Activated B cell treated with CpG ODN at 0.5 μM for 24 hours (primary cell): ENCODE data around the gene URI1. TPM values are rescaled to one million over a fixed set of nuclear protein-coding genes. Genes with fewer than 3 reads are reported as not detected.

Source experiments
- ATAC-seq: fragments of 200-7000 bp; cut with Tn5 transposase; one replicate; pipeline ENCODE4 v1.10.0; 2021; ENCODE audit warnings: low read depth, mild to moderate bottlenecking, moderate library complexity
- CTCF ChIA-PET: fragments of 350-600 bp; sonication (Branson Sonifier 250); formaldehyde crosslinking; loops from one replicate; lab custom pipeline; 2021; ENCODE audit warnings: antibody characterized with exemption; lab: Charles Lee
- POLR2A ChIA-PET: fragments of 350-600 bp; sonication (Branson Sonifier 250); formaldehyde crosslinking; loops from one replicate; lab custom pipeline; 2021; ENCODE audit warnings: antibody characterized with exemption; lab: Charles Lee
- DNase-seq: peaks from one replicate; pipeline ENCODE4 v3.0.0; 2022
- H3K27ac Mint-ChIP-seq: one replicate; pipeline ENCODE4 v1.8.0; 2020; ENCODE audit warnings: mixed read lengths
- H3K27me3 Mint-ChIP-seq: one replicate; pipeline ENCODE4 v1.8.0; 2021; ENCODE audit warnings: mixed read lengths
- H3K36me3 Mint-ChIP-seq: one replicate; pipeline ENCODE4 v1.8.0; 2021; ENCODE audit warnings: low read depth, mixed read lengths
- H3K4me1 Mint-ChIP-seq: one replicate; pipeline ENCODE4 v1.8.0; 2021; ENCODE audit warnings: mixed read lengths
- H3K4me3 Mint-ChIP-seq: one replicate; pipeline ENCODE4 v1.8.0; 2020; ENCODE audit warnings: mild to moderate bottlenecking, mixed read lengths
- H3K9me3 Mint-ChIP-seq: one replicate; pipeline ENCODE4 v1.8.0; 2020; ENCODE audit warnings: mixed read lengths
- intact Hi-C: fragments of 100-400 bp; cut with micrococcal nuclease; formaldehyde crosslinking; loops from one replicate; pipeline ENCODE4 v1.15.1; 2024
- total RNA-seq: library from RNA; stranded (reverse); gene quantifications from 2 replicates; pipeline ENCODE4 v1.2.3, GENCODE V29; 2022
- TF ChIP-seq, protein P1 (sequence below): fragments of 200-600 bp; IDR thresholded peaks from one replicate; pipeline ENCODE4 v1.8.0; 2022; ENCODE audit warnings: antibody characterized with exemption, mild to moderate bottlenecking

URI1 gene
- total RNA-seq, 1 donor from 2014 or later = 50.6 TPM

GRCh38 chr19:30049226-30049625 is 107.2 kb downstream of the URI1 start:
- ChIA-PET POLR2A (no interaction called here), CTCF (no interaction called here)
- H3K27ac Mint-ChIP-seq = no peak overlapping the region
- H3K27me3 Mint-ChIP-seq = no peaks in the 10 kb centered on the region
- TF ChIP-seq, protein P1, sequence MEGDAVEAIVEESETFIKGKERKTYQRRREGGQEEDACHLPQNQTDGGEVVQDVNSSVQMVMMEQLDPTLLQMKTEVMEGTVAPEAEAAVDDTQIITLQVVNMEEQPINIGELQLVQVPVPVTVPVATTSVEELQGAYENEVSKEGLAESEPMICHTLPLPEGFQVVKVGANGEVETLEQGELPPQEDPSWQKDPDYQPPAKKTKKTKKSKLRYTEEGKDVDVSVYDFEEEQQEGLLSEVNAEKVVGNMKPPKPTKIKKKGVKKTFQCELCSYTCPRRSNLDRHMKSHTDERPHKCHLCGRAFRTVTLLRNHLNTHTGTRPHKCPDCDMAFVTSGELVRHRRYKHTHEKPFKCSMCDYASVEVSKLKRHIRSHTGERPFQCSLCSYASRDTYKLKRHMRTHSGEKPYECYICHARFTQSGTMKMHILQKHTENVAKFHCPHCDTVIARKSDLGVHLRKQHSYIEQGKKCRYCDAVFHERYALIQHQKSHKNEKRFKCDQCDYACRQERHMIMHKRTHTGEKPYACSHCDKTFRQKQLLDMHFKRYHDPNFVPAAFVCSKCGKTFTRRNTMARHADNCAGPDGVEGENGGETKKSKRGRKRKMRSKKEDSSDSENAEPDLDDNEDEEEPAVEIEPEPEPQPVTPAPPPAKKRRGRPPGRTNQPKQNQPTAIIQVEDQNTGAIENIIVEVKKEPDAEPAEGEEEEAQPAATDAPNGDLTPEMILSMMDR = no peak
- intact Hi-C loops = loop anchor here (5.0 kb wide), 1 partner anchor 173 kb away; no protein-coding TSS in a partner anchor
- no peak for DNase-seq
- H3K4me1 Mint-ChIP-seq = peaks cover 13% of the 10 kb centered on the region
- no peak overlapping the region for H3K4me3 Mint-ChIP-seq
- no peaks in the 10 kb centered on the region for H3K36me3 Mint-ChIP-seq
- no peak for ATAC-seq
- no peaks in the 10 kb centered on the region for H3K9me3 Mint-ChIP-seq

DNA sequence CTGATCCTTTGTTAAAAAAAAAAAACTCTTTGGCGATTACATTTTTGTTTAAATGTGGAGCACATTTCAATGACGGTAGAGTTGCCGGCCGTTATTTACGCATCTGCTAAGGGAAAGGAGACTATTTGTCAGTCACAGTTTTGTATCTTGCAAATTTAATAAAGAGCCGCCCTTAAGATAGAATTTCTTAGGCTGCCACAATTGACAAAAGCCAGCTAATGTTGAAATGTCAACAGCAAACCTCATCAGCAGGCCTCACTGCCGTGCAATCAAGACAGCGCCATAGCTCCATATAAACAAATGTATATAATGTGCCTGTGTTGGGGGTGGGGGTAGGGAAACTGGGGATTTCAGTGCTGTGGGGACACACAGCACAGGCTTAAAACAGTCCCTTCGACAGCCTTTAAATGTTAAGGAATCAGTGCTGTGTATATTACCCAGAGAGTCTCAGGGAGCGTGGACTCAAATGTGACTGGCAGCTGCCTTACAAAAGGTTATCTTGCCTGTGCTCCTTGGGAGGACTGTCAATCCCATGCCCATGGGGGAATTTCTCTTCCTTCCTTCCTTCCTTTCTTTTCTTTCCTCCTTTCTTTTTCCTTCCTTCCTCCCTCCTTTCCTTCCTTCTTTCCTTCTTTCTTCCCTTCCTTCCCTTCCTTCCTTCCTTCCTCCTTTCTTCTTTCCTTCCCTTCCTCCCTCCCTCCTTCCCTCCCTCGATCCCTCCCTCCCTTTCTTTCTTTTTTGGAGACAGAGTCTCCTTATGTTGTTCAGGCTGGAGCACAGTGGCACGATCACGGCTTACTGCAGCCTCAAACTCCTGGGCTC is 108.0 kb downstream of the URI1 start:
- intact Hi-C loops = loop anchor here (5.0 kb wide), 1 partner anchor 172 kb away; no protein-coding TSS in a partner anchor
- ATAC-seq = no peak
- Mint-ChIP-seq H3K27me3 (no peaks in the 10 kb centered on the region), H3K4me1 (peaks cover 13% of the 10 kb centered on the region), H3K9me3 (no peaks in the 10 kb centered on the region), H3K27ac (no peak overlapping the region), H3K36me3 (no peaks in the 10 kb centered on the region), H3K4me3 (no peak overlapping the region)
- ChIA-PET POLR2A (no interaction called here), CTCF (no interaction called here)
- no peak for DNase-seq
- TF ChIP-seq, protein P1 = no peak

GRCh38 chr19:30052122-30053075 is 110.4 kb downstream of the URI1 start:
- no peak for DNase-seq
- intact Hi-C loops = no loop called here
- ChIA-PET CTCF (interaction anchor here (0.7 kb wide), 1 partner anchor 106 kb away, joined by 5 read pairs; no protein-coding TSS in a partner anchor), POLR2A (no interaction called here)
- H3K4me3 Mint-ChIP-seq = no peak overlapping the region
- ATAC-seq = no peak
- H3K27me3 Mint-ChIP-seq = no peaks in the 10 kb centered on the region
- H3K9me3 Mint-ChIP-seq = peaks cover 2% of the 10 kb centered on the region
- no peaks in the 10 kb centered on the region for H3K36me3 Mint-ChIP-seq
- peaks cover 2% of the 10 kb centered on the region for H3K4me1 Mint-ChIP-seq
- TF ChIP-seq, protein P1 = no peak
- H3K27ac Mint-ChIP-seq = no peak overlapping the region

DNA sequence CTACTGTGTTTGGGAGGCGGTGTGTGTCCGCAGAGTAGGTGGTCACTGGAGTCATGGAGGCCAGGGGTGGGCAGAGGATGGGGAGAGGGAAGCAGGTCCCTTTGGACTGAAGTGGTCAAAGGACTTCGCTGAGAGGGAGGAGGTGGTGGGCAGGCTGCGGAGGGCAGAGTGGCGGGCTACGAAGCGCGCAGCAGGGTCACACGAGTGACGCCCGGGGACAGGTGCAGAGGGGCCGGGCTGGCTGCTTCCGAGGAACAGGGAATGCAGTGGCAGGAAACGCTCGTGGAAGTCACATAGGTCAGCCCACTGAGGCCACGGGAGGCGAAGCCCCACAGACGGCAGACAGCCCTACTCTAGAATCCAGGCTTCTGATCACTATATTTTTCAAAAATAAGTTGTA is 111.5 kb downstream of the URI1 start:
- Mint-ChIP-seq H3K36me3 (no peaks in the 10 kb centered on the region), H3K4me1 (no peaks in the 10 kb centered on the region), H3K9me3 (peaks cover 2% of the 10 kb centered on the region), H3K27me3 (no peaks in the 10 kb centered on the region), H3K4me3 (no peak overlapping the region), H3K27ac (no peak overlapping the region)
- TF ChIP-seq, protein P1 = no peak
- CTCF ChIA-PET = interaction anchor here (0.7 kb wide), 1 partner anchor 107 kb away, joined by 5 read pairs; no protein-coding TSS in a partner anchor
- no peak for DNase-seq
- ATAC-seq = no peak
- POLR2A ChIA-PET = no interaction called here
- intact Hi-C loops = no loop called here
